H1 (cell line): ENCODE results near the gene MKX. TPM values are rescaled to one million over a fixed set of nuclear protein-coding genes. Genes with fewer than 3 reads are reported as not detected.

Experiments
- CTCF ChIA-PET: fragments of 300-600 bp; sonication (Branson Sonifier 250); formaldehyde crosslinking; loops from one replicate; lab custom pipeline; 2021; ENCODE audit not compliant: partially characterized antibody; lab: Charles Lee
- POLR2A ChIA-PET: fragments of 300-600 bp; sonication (Branson Sonifier 250); formaldehyde crosslinking; loops from one replicate; lab custom pipeline; 2021; ENCODE audit warnings: inconsistent platforms; ENCODE audit not compliant: partially characterized antibody; lab: Charles Lee
- DNase-seq, 2 experiments: peaks; one replicate each; pipeline versions ENCODE4 v3.0.0 to v3.0.0-alpha.2; 2010 to 2022; ENCODE audit warnings: low spot score in 2 of 2, low read depth in 1 of 2, mixed read lengths in 1 of 2
- FAIRE-seq: peaks from 2 replicates; lab custom pipeline; 2011; peaks lifted over from hg19 to GRCh38; lab: Jason Lieb, UNC
- H2AFZ ChIP-seq: 2 replicates; pipeline ENCODE4 v1.8.1; 2012; ENCODE audit warnings: low read length, inconsistent platforms
- H2AK5ac ChIP-seq: 2 replicates; pipeline ENCODE4 v1.6.1; 2013; ENCODE audit warnings: low read depth, low read length
- H2BK120ac ChIP-seq: replicated peaks from 2 replicates; pipeline ENCODE3; 2013; ENCODE audit warnings: low read depth, low read length, inconsistent platforms
- H2BK12ac ChIP-seq: 2 replicates; pipeline ENCODE4 v1.6.1; 2013; ENCODE audit warnings: low read depth, low read length
- H2BK15ac ChIP-seq: 2 replicates; pipeline ENCODE4 v1.6.1; 2013; ENCODE audit warnings: low read length
- H2BK20ac ChIP-seq: 2 replicates; pipeline ENCODE4 v1.6.1; 2013; ENCODE audit warnings: low read length
- H2BK5ac ChIP-seq: 2 replicates; pipeline ENCODE4 v1.6.1; 2013; ENCODE audit warnings: low read depth, low read length
- H3K14ac ChIP-seq: 2 replicates; pipeline ENCODE4 v1.6.1; 2013; ENCODE audit warnings: inconsistent platforms; ENCODE audit not compliant: insufficient read length
- H3K18ac ChIP-seq: 2 replicates; pipeline ENCODE4 v1.6.1; 2013; ENCODE audit warnings: low read length; ENCODE audit errors: extremely low read depth
- H3K23ac ChIP-seq: 2 replicates; pipeline ENCODE4 v1.6.1; 2013; ENCODE audit warnings: inconsistent platforms; ENCODE audit not compliant: insufficient read length
- H3K23me2 ChIP-seq: 2 replicates; pipeline ENCODE4 v1.6.1; 2013; ENCODE audit warnings: low read depth, low read length
- H3K27ac ChIP-seq: 2 replicates; pipeline ENCODE4 v1.6.1; 2011; ENCODE audit warnings: low read depth, low read length, inconsistent platforms
- H3K27me3 ChIP-seq, 4 experiments: replicated peaks in 1 of 4; 1 replicate in 1 of 4; 2 replicates in 3 of 4; pipeline versions ENCODE4 v1.6.1 to v1.8.1; 2011 to 2013; ENCODE audit warnings: low read length in 3 of 4, mild to moderate bottlenecking in 3 of 4, inconsistent platforms in 2 of 4, mixed read lengths in 2 of 4, moderate library complexity in 1 of 4; ENCODE audit not compliant: control insufficient read depth in 3 of 4, insufficient read depth in 3 of 4; ENCODE audit errors: extremely low read depth in 1 of 4
- H3K36me3 ChIP-seq, 4 experiments: 2 replicates each; pipeline versions ENCODE4 v1.6.1 to v1.8.1; 2011 to 2013; ENCODE audit warnings: mild to moderate bottlenecking in 4 of 4, low read length in 3 of 4, moderate library complexity in 2 of 4, control low read depth in 1 of 4, inconsistent platforms in 1 of 4; ENCODE audit not compliant: insufficient read depth in 4 of 4, control insufficient read depth in 2 of 4
- H3K4ac ChIP-seq: replicated peaks from 2 replicates; pipeline ENCODE3; 2013; ENCODE audit warnings: low read length, low read depth, mixed read lengths, inconsistent platforms; ENCODE audit not compliant: insufficient read length
- H3K4me1 ChIP-seq, 4 experiments: replicated peaks in 1 of 4; 1 replicate in 1 of 4; 2 replicates in 3 of 4; pipeline versions ENCODE4 v1.6.1 to v1.8.1; 2011 to 2013; ENCODE audit warnings: low read length in 3 of 4, inconsistent platforms in 2 of 4, mixed read lengths in 1 of 4; ENCODE audit not compliant: insufficient read depth in 4 of 4, control insufficient read depth in 3 of 4
- H3K4me2 ChIP-seq, 2 experiments: 2 replicates each; pipeline versions ENCODE4 v1.6.1 to v1.8.1; 2011 to 2013; ENCODE audit warnings: low read depth in 2 of 2, low read length in 2 of 2, control low read depth in 1 of 2, inconsistent platforms in 1 of 2, mild to moderate bottlenecking in 1 of 2; ENCODE audit not compliant: insufficient read depth in 1 of 2
- H3K4me3 ChIP-seq, 4 experiments: fragments of 200-600, 300-600 bp in 1 of 4; sonication (generic), shearing (Covaris generic), sonication (Bioruptor Twin) in 1 of 4; 2 replicates each; pipeline versions ENCODE4 v1.5.1 to v1.8.1; 2011 to 2016; ENCODE audit warnings: low read length in 4 of 4, low read depth in 3 of 4, control low read depth in 2 of 4, inconsistent platforms in 2 of 4, mild to moderate bottlenecking in 2 of 4, mixed read lengths in 1 of 4, moderate library complexity in 1 of 4; ENCODE audit not compliant: insufficient read depth in 2 of 4; ENCODE audit errors: extremely low read depth in 1 of 4
- H3K56ac ChIP-seq: replicated peaks from 2 replicates; pipeline ENCODE3; 2013; ENCODE audit warnings: low read depth, mild to moderate bottlenecking, mixed read lengths, low read length, inconsistent platforms; ENCODE audit not compliant: insufficient read length
- H3K79me1 ChIP-seq: 2 replicates; pipeline ENCODE4 v1.6.1; 2013; ENCODE audit warnings: low read depth, low read length, control low read depth
- H3K79me2 ChIP-seq, 2 experiments: 2 replicates each; pipeline versions ENCODE4 v1.6.1 to v1.8.1; 2012 to 2013; ENCODE audit warnings: low read length in 2 of 2, mild to moderate bottlenecking in 2 of 2, inconsistent platforms in 1 of 2; ENCODE audit not compliant: insufficient read depth in 2 of 2, control insufficient read depth in 1 of 2
- H3K9ac ChIP-seq, 4 experiments: replicated peaks in 1 of 4; 1 replicate in 1 of 4; 2 replicates in 3 of 4; pipeline versions ENCODE4 v1.6.1 to v1.8.1; 2011 to 2013; ENCODE audit warnings: low read depth in 3 of 4, low read length in 3 of 4, control low read depth in 2 of 4, mild to moderate bottlenecking in 2 of 4, moderate library complexity in 2 of 4, inconsistent platforms in 1 of 4; ENCODE audit errors: extremely low read depth in 1 of 4
- H3K9me3 ChIP-seq, 2 experiments: 2 replicates each; pipeline versions ENCODE4 v1.6.1 to v1.8.1; 2012 to 2013; ENCODE audit warnings: mild to moderate bottlenecking in 2 of 2, moderate library complexity in 2 of 2, control low read depth in 1 of 2, inconsistent platforms in 1 of 2, low read depth in 1 of 2, low read length in 1 of 2, mixed read lengths in 1 of 2; ENCODE audit not compliant: insufficient read depth in 2 of 2
- H4K20me1 ChIP-seq, 2 experiments: replicated peaks in 1 of 2; 2 replicates each; pipeline versions ENCODE3 to v1.8.1; 2011 to 2013; ENCODE audit warnings: inconsistent platforms in 2 of 2, low read length in 2 of 2, mild to moderate bottlenecking in 1 of 2; ENCODE audit not compliant: insufficient read depth in 2 of 2, control insufficient read depth in 1 of 2
- H4K5ac ChIP-seq: 2 replicates; pipeline ENCODE4 v1.6.1; 2013; ENCODE audit warnings: low read length, low read depth, mixed read lengths, inconsistent platforms; ENCODE audit not compliant: insufficient read length
- H4K8ac ChIP-seq: 2 replicates; pipeline ENCODE4 v1.8.0; 2013; ENCODE audit warnings: mild to moderate bottlenecking, moderate library complexity, low read length, inconsistent platforms; ENCODE audit not compliant: insufficient read depth; ENCODE audit errors: extremely low read depth
- H4K91ac ChIP-seq: replicated peaks from 2 replicates; pipeline ENCODE3; 2013; ENCODE audit warnings: low read length, mixed read lengths, inconsistent platforms; ENCODE audit not compliant: insufficient read length
- ATF2 ChIP-seq: IDR thresholded peaks from 2 replicates; pipeline ENCODE4 v1.6.1; 2012; ENCODE audit warnings: low read length, inconsistent platforms
- BRCA1 ChIP-seq: IDR thresholded peaks from 2 replicates; pipeline ENCODE4 v1.6.1; 2012; ENCODE audit warnings: low read depth, low read length, improper control_type of control experiment
- CTCF ChIP-seq, 3 experiments: IDR thresholded peaks; 1 replicate in 2 of 3; 2 replicates in 1 of 3; pipeline versions ENCODE4 v1.5.1 to v1.6.1; 2011; ENCODE audit warnings: low read length in 3 of 3, mild to moderate bottlenecking in 3 of 3, inconsistent platforms in 2 of 3, low read depth in 1 of 3, moderate library complexity in 1 of 3; ENCODE audit not compliant: insufficient read depth in 1 of 3; ENCODE audit errors: control extremely low read depth in 1 of 3
- E2F6 ChIP-seq: IDR thresholded peaks from 2 replicates; pipeline ENCODE4 v1.6.1; 2012; ENCODE audit warnings: inconsistent platforms
- HDAC6 ChIP-seq: IDR thresholded peaks from one replicate; pipeline ENCODE4 v1.7.1; 2012; ENCODE audit warnings: low read depth, mild to moderate bottlenecking, inconsistent platforms, low read length, moderate library complexity
- PHF8 ChIP-seq: fragments of 200-600 bp; sonication (generic); conservative IDR thresholded peaks from 2 replicates; pipeline ENCODE4 v1.7.1; 2012; ENCODE audit warnings: low read depth, mild to moderate bottlenecking, inconsistent platforms, low read length, moderate library complexity
- POLR2A ChIP-seq, 2 experiments: IDR thresholded peaks; 1 replicate in 1 of 2; 2 replicates in 1 of 2; pipeline ENCODE4 v1.6.1; 2011; ENCODE audit warnings: low read depth in 2 of 2, low read length in 2 of 2, mild to moderate bottlenecking in 2 of 2; ENCODE audit errors: control extremely low read depth in 1 of 2
- POLR2AphosphoS5 ChIP-seq: IDR thresholded peaks from 2 replicates; pipeline ENCODE4 v1.6.1; 2011; ENCODE audit warnings: low read depth, low read length
- TAF7 ChIP-seq: optimal IDR thresholded peaks from 2 replicates; pipeline ENCODE3; 2011; ENCODE audit warnings: low read depth, mild to moderate bottlenecking, inconsistent platforms, low read length, moderate library complexity, borderline replicate concordance
- TEAD4 ChIP-seq: IDR thresholded peaks from 2 replicates; pipeline ENCODE4 v1.6.1; 2012; ENCODE audit warnings: low read depth, low read length, inconsistent platforms, mixed read lengths
- WGBS, 2 experiments: shearing (Covaris generic) in 1 of 2; methylation state at CpG; one replicate each; pipeline versions ENCODE4 v1.1.6 to v1.1.7; 2013 to 2015; ENCODE audit warnings: low lambda C conversion rate in 2 of 2, mixed read lengths in 2 of 2, inconsistent platforms in 1 of 2, low coverage in 1 of 2, missing lambda C conversion rate in 1 of 2; ENCODE audit not compliant: insufficient replicate concordance in 2 of 2, insufficient coverage in 1 of 2, insufficient read length in 1 of 2; ENCODE audit errors: extremely low coverage in 1 of 2, missing lambda C conversion rate in 1 of 2; 5-methylcytosine and 5-hydroxymethylcytosine counted together
- polyA plus RNA-seq, 7 experiments: library from polyadenylated mRNA; depleted of rRNA in 3 of 7; stranded (reverse) in 5 of 7; unstranded in 2 of 7; fragments of >200 nt in 5 of 7; fragments of 200-250 nt in 2 of 7; gene quantifications; 1 replicate in 5 of 7; 2 replicates in 1 of 7; 4 replicates in 1 of 7; pipeline versions ENCODE4 v1.2.1 to v1.2.3, GENCODE V29; 2011 to 2013; ENCODE audit warnings: missing spikeins in 2 of 7, mixed read lengths in 2 of 7
- total RNA-seq: library from RNA; stranded (reverse); fragmentation: NEBNext Ultra II Directional; extraction: Animal tissue kit (Norgen Biotek cat#: 25700); gene quantifications from 2 replicates; pipeline ENCODE4 v1.2.1, GENCODE V29; 2021

MKX gene
- total and polyA plus RNA-seq, 2 of the 8 experiments (the other 6 are each of a cell fraction or from before 2014, with no cell fraction given): 0.21 to 1.3 TPM

- no peak overlapping the region for H3K4me3 ChIP-seq
- H3K9me3 ChIP-seq: no peaks in the 10 kb centered on the region
- H3K9ac ChIP-seq: no peak overlapping the region
- H3K56ac ChIP-seq: no peak overlapping the region
- H3K4me2 ChIP-seq: no peak overlapping the region
- no peak overlapping the region for H3K18ac ChIP-seq
- no peaks in the 10 kb centered on the region for H3K36me3 ChIP-seq
- H2BK12ac ChIP-seq: no peak overlapping the region
- no peak overlapping the region for H3K27ac ChIP-seq
- H3K23me2 ChIP-seq: no peaks in the 10 kb centered on the region
- DNase-seq (no peak), FAIRE-seq (no peak)
- no peak overlapping the region for H3K4ac ChIP-seq
- no peak overlapping the region for H3K23ac ChIP-seq
- H4K8ac ChIP-seq: no peak overlapping the region
- WGBS, 2 experiments: 78% methylated on average over 5 of the region's 5 CpGs; no CpG with 5 or more reads in 1 of the 2 experiments
- ChIA-PET CTCF (interaction anchor here (0.9 kb wide), 1 partner anchor 24 kb away, joined by 3 read pairs; no protein-coding TSS in a partner anchor), POLR2A (no interaction called here)
- no peaks in the 10 kb centered on the region for H3K79me1 ChIP-seq
- H2AFZ ChIP-seq: no peak overlapping the region
- peaks cover 0 to 1% (median 0%) of the 10 kb centered on the region in 4 experiments; a peak in 1 of 7 replicates for H3K27me3 ChIP-seq
- H2BK120ac ChIP-seq: no peak overlapping the region
- H4K91ac ChIP-seq: no peak overlapping the region
- H2BK15ac ChIP-seq: no peak overlapping the region
- no peak overlapping the region for H2BK5ac ChIP-seq
- no peaks in the 10 kb centered on the region for H4K20me1 ChIP-seq
- no peaks in the 10 kb centered on the region for H3K4me1 ChIP-seq
- H2BK20ac ChIP-seq: no peak overlapping the region
- no peaks in the 10 kb centered on the region for H3K79me2 ChIP-seq
- no peak overlapping the region for H2AK5ac ChIP-seq
- H4K5ac ChIP-seq: no peak overlapping the region
- H3K14ac ChIP-seq: no peak overlapping the region
- TF ChIP-seq TEAD4 (no peak), TAF7 (no peak), PHF8 (no peak), BRCA1 (no peak), E2F6 (no peak), POLR2AphosphoS5 (no peak), HDAC6 (no peak), ATF2 (no peak), CTCF (IDR thresholded peaks at IDR 0.05; ENCODE audit: control extremely low read depth in 1 of 3, insufficient read depth in 1 of 3, low read depth in 1 of 3, low read length in 3 of 3) (no peak), POLR2A (IDR thresholded peaks at IDR 0.05; ENCODE audit: control extremely low read depth in 1 of 2, low read depth in 2 of 2, low read length in 2 of 2) (no peak)
Observed at GRCh38 chr10:27716521-27716920, 29.1 kb downstream of the MKX start.
